ENCODE measurements around the gene ALDH9A1.
"Not testable (repeated sequence)": the region's sequence is repeated elsewhere in the genome, so short reads cannot be mapped to it uniquely, and the experiment has no call there.

Gene ALDH9A1

GRCh38 chr1:165688046-165688445 is 10.3 kb downstream of the ALDH9A1 start:
- no peak for DNase-seq (ENCODE audit: low read depth in 2 of 2, low spot score in 1 of 2)

- DNase-seq (ENCODE audit: low read depth in 2 of 2, low spot score in 1 of 2): no peak
Measured at GRCh38 chr1:165686971-165687433, 11.4 kb downstream of the ALDH9A1 start.

- DNase-seq (ENCODE audit: low read depth in 2 of 2, low spot score in 1 of 2): no peak
Measured at GRCh38 chr1:165686121-165686970, 12.0 kb downstream of the ALDH9A1 start.

GRCh38 chr1:165683848-165684485 is 14.4 kb downstream of the ALDH9A1 start:
- no peak for DNase-seq (ENCODE audit: low read depth in 2 of 2, low spot score in 1 of 2)

GRCh38 chr1:165680773-165681172 is 17.6 kb downstream of the ALDH9A1 start:
- DNase-seq (ENCODE audit: low read depth in 2 of 2, low spot score in 1 of 2): not testable (repeated sequence)

GRCh38 chr1:165680303-165680702 is 18.1 kb downstream of the ALDH9A1 start:
- no peak for DNase-seq (ENCODE audit: low read depth in 2 of 2, low spot score in 1 of 2)

- DNase-seq (ENCODE audit: low read depth in 2 of 2, low spot score in 1 of 2): no peak
Measured at GRCh38 chr1:165679282-165680036, 18.9 kb downstream of the ALDH9A1 start.

GRCh38 chr1:165678509-165678908 is 19.9 kb downstream of the ALDH9A1 start:
- no peak for DNase-seq (ENCODE audit: low read depth in 2 of 2, low spot score in 1 of 2)

GRCh38 chr1:165675794-165676193 is 22.6 kb downstream of the ALDH9A1 start:
- DNase-seq (ENCODE audit: low read depth in 2 of 2, low spot score in 1 of 2): no peak

GRCh38 chr1:165674599-165674998 is 23.8 kb downstream of the ALDH9A1 start:
- no peak for DNase-seq (ENCODE audit: low read depth in 2 of 2, low spot score in 1 of 2)

GRCh38 chr1:165671526-165671925 is 26.8 kb downstream of the ALDH9A1 start:
- DNase-seq (ENCODE audit: low read depth in 2 of 2, low spot score in 1 of 2): no peak

GRCh38 chr1:165668184-165668583 is 30.2 kb downstream of the ALDH9A1 start:
- no peak for DNase-seq (ENCODE audit: low read depth in 2 of 2, low spot score in 1 of 2)

GRCh38 chr1:165666152-165666825 is 32.1 kb downstream of the ALDH9A1 start:
- no peak for DNase-seq (ENCODE audit: low read depth in 2 of 2, low spot score in 1 of 2)

- DNase-seq (ENCODE audit: low read depth in 2 of 2, low spot score in 1 of 2): no peak
Measured at GRCh38 chr1:165662186-165662585, 36.2 kb downstream of the ALDH9A1 start.

- DNase-seq (ENCODE audit: low read depth in 2 of 2, low spot score in 1 of 2): no peak
Measured at GRCh38 chr1:165661703-165662102, 36.7 kb downstream of the ALDH9A1 start.

GRCh38 chr1:165659581-165659895 is 38.8 kb downstream of the ALDH9A1 start:
- no peak for DNase-seq (ENCODE audit: low read depth in 2 of 2, low spot score in 1 of 2)

- not testable (repeated sequence) for DNase-seq (ENCODE audit: low read depth in 2 of 2, low spot score in 1 of 2)
Measured at GRCh38 chr1:165658766-165659580, 39.4 kb downstream of the ALDH9A1 start.

GRCh38 chr1:165650981-165651625 is 47.3 kb downstream of the ALDH9A1 start:
- no peak for DNase-seq (ENCODE audit: low read depth in 2 of 2, low spot score in 1 of 2)

GRCh38 chr1:165648919-165649572 is 49.3 kb downstream of the ALDH9A1 start:
- DNase-seq (ENCODE audit: low read depth in 2 of 2, low spot score in 1 of 2): no peak

All from stimulated activated CD8-positive, alpha-beta memory T cell treated with anti-CD3 and anti-CD28 coated beads, Interleukin-4, amount 100 ng/mL, for 1 hour (primary cell).